GM19463 (cell line): ENCODE results near the gene ATP2C2.

Experiments
- ATAC-seq: cut with Tn5 transposase; IDR thresholded peaks from one replicate; pipeline ENCODE4 v1.9.1; 2021; ENCODE audit warnings: mild to moderate bottlenecking, moderate library complexity; ENCODE audit not compliant: unreplicated experiment

The ATP2C2 gene

DNA sequence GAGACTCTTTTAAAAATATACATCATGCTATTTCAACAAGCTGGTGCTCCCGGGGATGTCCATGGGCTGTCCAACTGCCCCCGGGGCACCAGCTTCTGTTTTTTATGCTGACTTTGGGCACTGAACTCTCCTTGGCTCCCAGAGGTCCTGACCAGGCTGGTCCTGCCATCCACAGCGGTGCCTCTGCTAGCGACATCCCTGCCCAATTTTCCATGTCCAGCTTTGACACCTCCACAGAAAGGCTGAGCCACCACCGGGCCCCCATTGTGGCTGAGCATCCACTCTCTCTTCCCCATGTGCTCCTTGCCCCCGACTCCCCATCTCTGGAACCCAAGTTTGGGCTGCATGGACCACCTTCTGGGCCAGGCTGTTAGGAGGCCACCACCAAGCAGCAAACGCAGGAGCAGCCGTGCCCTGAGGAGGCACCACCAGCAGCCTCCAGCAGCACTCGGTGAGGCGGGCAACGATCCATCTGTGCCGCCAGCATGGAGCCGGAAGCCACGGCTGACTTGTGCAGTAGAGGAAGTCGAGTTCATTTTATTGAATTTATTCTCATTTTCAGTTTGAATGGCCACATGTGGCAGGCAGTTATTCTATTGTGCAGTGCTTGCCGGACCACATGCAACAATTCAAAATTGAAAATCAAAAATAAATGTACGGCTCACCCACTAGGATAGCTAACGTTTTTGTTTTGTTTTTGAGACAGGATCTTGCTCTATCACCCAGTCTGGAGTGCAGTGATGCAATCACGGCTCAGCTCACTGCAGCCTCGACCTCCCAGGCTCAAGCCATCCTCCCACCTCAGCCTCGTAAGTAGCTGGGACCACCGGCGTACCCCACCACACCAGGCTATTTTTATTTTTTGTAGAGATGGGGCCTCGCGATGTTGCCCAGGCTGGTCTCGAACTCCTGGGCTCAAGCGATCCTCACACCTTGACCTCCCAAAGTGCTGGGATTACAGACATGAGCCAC lies 139.0 kb downstream of the ATP2C2 start:
- no peak for ATAC-seq

DNA sequence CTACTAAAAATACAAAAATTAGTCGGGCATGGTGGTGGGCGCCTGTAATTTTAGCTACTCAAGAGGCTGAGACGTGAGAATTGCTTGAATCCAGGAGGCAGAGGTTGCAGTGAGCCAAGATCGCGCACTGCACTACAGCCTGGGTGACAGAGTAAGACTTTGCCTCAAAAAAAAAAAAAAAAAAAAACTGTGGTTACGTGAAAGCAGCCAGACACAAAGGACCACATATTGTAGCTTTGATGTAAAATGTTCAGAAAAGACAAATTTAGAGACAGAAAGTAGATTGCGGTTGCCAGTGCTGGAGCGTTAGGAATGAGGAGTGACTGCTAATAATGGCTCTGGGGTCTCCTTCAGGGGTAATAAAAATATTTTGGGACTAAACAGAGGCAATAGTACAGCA lies 140.2 kb downstream of the ATP2C2 start:
- ATAC-seq, result no peak

DNA sequence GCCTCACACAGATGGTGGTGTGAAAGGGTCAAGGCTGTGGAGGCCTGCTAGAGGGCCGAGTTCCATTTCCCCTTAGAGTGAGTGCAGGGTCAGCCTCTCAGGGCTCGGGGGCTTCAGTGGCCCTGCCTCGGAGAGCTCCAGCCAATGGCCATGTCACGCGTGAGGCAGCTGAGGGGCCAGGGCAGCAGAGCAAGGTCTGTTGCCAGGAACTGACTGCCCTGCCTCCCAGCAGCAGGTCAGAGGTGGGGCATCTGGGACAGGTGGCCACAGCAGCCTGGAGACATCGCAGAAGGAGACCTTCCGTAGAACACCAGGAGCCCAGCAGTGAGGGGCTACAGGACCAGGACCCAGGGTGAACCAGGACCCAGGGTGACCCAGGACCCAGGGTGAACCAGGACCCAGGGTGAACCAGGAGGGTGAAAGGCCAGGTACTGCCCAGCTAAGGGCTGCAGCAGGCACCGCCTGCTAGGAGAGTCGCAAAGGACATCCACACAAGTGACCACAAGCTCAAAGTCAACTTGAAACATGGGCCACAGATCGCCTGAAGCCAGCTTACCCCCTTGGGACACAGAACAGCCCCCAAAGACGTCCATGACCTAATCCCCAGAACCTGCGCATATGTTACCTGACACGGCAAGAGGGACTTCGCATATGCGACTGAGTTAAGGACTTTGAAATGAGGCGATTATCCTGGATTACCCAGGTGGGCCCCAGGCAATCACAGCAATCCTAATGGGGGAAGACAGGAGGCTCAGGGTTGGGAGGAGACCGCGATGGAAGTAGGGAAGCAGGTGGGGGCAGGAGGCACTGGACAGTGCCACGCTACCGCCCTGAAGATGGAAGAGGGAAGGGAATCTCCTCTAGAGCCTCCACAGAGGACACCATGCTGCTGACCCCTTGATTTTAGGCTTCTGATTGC lies 141.0 kb downstream of the ATP2C2 start:
- ATAC-seq, result no peak

DNA sequence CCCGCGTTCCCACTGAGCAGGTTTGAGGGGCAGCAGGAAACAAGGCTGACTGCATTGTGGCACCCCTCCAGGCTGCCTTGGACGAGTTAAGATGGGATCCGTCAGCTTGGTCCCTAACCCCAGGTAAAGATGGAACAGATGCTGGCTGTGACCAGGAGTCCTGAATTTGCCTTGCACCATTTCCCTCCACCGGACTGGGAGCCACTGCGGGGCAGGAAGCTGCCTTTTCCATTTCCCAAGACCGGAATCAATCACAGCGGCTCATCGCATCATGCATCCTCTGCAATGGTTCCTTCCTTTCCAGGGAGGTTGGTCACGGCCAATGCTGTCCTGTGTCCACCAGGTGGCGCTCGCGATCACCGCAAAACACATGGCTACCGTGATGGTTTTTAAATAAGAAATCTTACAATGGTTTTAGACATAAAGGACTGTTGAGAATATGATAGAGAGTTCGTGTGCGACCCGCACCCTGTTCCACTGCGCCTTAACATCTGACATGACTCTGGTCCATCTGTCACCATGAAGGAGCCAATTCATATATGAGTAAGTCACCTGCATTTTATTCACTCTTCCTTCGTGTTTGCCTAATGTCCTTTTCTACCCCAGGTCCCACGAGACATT lies 143.0 kb downstream of the ATP2C2 start:
- no peak for ATAC-seq

DNA sequence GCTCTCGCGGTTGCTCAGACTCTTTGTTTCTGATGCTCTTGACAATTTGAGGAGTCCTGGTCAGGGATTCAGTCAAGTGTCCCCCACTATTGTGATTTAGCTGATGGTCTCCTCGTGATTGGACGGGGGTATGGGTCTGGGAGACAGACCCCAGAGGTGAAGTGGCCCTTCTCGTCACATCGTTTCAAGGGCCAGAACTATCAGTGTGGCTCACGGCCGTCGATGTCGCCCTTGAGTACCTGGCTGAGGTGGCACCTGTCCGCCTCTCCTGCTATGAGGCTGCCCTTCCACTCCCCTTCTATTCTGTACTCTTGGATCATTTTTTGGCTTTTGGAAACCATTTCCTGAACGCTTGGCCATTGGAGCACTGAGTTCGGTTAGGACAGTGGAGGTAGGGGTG lies 143.5 kb downstream of the ATP2C2 start:
- no peak for ATAC-seq

DNA sequence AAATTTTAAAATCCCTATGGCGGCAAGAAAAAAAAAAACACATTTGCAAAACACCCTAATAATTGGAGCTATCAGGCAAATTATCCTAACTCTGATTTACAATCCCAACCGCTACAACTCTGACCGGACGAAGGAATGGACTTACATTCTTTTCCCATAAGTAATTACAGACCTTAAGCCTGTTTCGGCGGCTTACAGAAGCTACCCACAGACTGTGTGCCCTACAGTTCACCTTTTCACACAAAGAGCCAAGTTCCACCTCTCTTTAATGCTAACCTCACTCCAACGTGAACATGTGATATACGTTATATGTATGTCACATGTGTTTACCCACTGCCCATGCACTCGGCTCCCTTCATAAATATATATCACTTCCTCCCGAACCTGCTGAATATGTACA lies 144.8 kb downstream of the ATP2C2 start:
- no peak for ATAC-seq

DNA sequence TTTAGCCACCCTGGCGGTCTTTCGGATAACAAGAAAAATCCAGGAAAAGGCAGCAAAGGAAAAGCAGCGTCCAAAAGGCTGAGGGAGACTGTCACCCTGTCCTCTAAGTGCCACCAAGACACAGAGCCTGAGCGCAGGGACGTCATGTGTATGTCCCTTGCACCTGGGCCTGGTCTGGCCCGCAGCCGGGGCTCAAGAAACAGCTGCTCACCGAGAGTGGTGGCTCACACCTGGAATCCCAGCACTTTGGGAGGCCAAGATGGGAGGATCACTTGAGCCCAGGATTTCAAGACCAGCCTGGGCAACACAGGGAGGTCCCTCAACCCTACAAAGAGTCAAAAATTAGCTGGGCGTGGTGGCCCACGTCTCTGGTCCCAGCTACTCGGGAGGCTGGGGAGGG lies 145.3 kb downstream of the ATP2C2 start:
- ATAC-seq, result no peak
